ENCODE results near the gene IL1RAP. TPM values are rescaled to one million over a fixed set of nuclear protein-coding genes. Genes with fewer than 3 reads are reported as not detected.

Gene IL1RAP
- total and polyA plus RNA-seq, 12 donors, result 2.1 to 11.9 (median 7.6) TPM

DNA sequence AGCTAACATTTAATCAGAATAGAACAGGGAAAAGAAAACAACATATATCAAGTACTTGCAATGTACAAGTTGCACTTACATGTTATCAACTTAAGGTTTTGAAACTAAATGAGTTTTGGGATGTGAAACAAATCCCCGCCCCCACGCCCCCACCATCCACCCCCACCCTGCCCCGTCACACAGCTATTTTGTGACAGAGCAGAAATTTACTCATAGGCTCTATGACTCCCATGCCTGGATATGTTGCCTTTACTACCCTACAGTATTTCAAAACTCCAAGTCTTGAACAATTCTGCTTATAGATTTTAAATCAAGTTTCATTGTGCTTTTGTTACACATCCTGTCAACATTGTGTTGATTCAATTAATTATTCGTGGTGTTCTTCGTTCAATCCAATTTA is 18.1 kb upstream of the IL1RAP start:
- Histone ChIP-seq H3K27ac (peak overlapping the region in 5 of 10 donors; percentile 23 to 73 (median 46)), H3K36me3 (no peaks in the 10 kb centered on the region), H3K4me1 (peaks cover 0 to 54% (median 11%) of the 10 kb centered on the region in 9 donors), H3K4me3 (no peak overlapping the region), H3K9me3 (no peaks in the 10 kb centered on the region), H3K27me3 (peaks cover 0 to 10% (median 0%) of the 10 kb centered on the region in 7 donors)
- intact Hi-C loops (cut with DNase I), result no loop called here
- DNase-seq (no peak), ATAC-seq (no peak)
- TF ChIP-seq, protein P1, sequence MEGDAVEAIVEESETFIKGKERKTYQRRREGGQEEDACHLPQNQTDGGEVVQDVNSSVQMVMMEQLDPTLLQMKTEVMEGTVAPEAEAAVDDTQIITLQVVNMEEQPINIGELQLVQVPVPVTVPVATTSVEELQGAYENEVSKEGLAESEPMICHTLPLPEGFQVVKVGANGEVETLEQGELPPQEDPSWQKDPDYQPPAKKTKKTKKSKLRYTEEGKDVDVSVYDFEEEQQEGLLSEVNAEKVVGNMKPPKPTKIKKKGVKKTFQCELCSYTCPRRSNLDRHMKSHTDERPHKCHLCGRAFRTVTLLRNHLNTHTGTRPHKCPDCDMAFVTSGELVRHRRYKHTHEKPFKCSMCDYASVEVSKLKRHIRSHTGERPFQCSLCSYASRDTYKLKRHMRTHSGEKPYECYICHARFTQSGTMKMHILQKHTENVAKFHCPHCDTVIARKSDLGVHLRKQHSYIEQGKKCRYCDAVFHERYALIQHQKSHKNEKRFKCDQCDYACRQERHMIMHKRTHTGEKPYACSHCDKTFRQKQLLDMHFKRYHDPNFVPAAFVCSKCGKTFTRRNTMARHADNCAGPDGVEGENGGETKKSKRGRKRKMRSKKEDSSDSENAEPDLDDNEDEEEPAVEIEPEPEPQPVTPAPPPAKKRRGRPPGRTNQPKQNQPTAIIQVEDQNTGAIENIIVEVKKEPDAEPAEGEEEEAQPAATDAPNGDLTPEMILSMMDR (IDR thresholded peaks at IDR 0.05), result no peak
- 72 to 80% methylated on average over 5 of the region's 5 CpGs for WGBS, 2 donors

DNA sequence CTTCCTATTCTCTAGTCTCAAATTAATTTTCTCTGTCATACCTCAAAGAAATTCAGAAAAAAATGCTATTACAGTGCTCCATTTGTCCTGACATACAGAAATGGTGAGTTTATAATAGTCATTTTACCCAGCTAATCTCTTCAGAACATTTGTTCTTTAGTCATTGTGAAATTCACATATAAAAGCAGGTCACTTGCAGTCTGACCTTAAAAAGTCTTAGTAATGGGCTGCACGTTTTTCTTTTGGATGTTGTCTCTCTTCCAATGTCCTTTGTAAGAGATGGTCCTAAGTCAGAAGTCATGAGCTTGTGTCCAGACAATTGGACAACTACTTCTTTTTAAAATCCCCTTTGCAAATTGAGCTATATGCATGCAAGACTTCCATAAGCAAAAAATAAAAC is 17.0 kb upstream of the IL1RAP start:
- ATAC-seq (no peak), DNase-seq (no peak)
- peaks cover 0 to 44% (median 11%) of the 10 kb centered on the region in 9 donors for H3K4me1 ChIP-seq
- WGBS, 2 donors, result 8 to 17% methylated on average over 1 of the region's 1 CpG
- H3K27ac ChIP-seq, result peak overlapping the region in 7 of 10 donors; percentile 4 to 75 (median 55)
- no peak overlapping the region for H3K4me3 ChIP-seq
- no peaks in the 10 kb centered on the region for H3K9me3 ChIP-seq
- intact Hi-C loops (cut with DNase I), result no loop called here
- TF ChIP-seq, protein P1 (IDR thresholded peaks at IDR 0.05), result no peak
- H3K27me3 ChIP-seq, result peaks cover 0 to 4% (median 0%) of the 10 kb centered on the region in 7 donors
- H3K36me3 ChIP-seq, result no peaks in the 10 kb centered on the region

DNA sequence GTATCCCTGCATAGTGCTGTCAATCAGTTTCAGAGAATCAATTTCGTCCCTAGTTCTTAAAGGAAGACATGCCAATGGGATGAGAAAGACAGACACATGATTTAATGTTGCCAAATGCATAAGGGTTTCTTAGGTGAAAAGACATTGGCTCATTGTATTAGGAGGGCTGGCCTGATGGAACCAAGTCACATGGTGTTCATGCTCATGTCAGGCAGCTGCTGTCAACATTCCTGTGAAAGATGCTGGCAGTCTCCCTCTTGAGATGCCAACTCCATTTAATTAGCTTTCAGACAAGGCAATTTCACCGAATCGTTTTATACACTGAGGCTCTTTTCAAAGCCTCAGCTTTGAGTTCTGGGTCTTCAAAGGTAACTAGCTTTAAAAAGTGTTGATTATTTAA is 16.1 kb upstream of the IL1RAP start:
- intact Hi-C loops (cut with DNase I), result no loop called here
- DNase-seq, result peak in 1 of 2 donors; percentile 48
- Histone ChIP-seq H3K9me3 (no peaks in the 10 kb centered on the region), H3K27ac (peak overlapping the region in 8 of 10 donors; percentile 3 to 75 (median 60)), H3K4me3 (peak overlapping the region in 1 of 10 donors; percentile 13), H3K27me3 (peaks cover 0 to 4% (median 0%) of the 10 kb centered on the region in 7 donors), H3K4me1 (peaks cover 0 to 43% (median 9%) of the 10 kb centered on the region in 9 donors), H3K36me3 (no peaks in the 10 kb centered on the region)
- WGBS, 2 donors, result 42 to 55% methylated on average over 3 of the region's 3 CpGs
- ATAC-seq, result peak; percentile 71 to 94 (median 92)
- TF ChIP-seq, protein P1 (IDR thresholded peaks at IDR 0.05), result no peak

DNA sequence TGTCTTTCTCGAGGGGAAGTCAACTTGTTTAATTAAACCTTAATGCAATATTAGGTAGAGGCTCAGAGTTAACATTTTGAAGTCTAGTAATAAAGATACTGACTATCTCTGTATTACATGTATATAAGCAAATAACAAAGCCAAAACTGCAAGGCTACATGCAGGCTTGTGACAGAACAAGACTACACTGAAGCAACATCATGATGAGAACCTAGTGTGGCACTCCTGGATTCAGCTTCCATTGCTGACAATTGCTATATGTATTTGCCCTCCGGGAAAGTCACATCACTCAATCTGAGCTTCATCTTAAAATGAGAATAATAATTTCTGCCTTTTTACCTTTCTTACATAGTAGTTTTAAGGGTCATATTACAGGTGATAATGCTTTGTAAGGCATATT is 15.6 kb upstream of the IL1RAP start:
- DNase-seq (no peak), ATAC-seq (peak in 4 of 8 donors; percentile 32 to 66 (median 50))
- intact Hi-C loops (cut with DNase I), result no loop called here
- Histone ChIP-seq H3K27ac (peak overlapping the region in 8 of 10 donors; percentile 3 to 75 (median 60)), H3K9me3 (no peaks in the 10 kb centered on the region), H3K4me3 (peak overlapping the region in 1 of 10 donors; percentile 13), H3K4me1 (peaks cover 0 to 46% (median 8%) of the 10 kb centered on the region in 9 donors), H3K27me3 (peaks cover 0 to 4% (median 0%) of the 10 kb centered on the region in 7 donors), H3K36me3 (no peaks in the 10 kb centered on the region)
- 70 to 73% methylated on average over 2 of the region's 2 CpGs for WGBS, 2 donors
- TF ChIP-seq, protein P1 (IDR thresholded peaks at IDR 0.05), result no peak

Measured in heart right ventricle (tissue), 16 donors.